Left colon (tissue), 2 donors: ENCODE results near the gene DUOX1. TPM values are rescaled to one million over a fixed set of nuclear protein-coding genes. Genes with fewer than 3 reads are reported as not detected.

ENCODE experiments used
- ATAC-seq: fragments of 200-7000 bp; cut with Tn5 transposase; one replicate; pipeline ENCODE4 v1.9.1; 2020; ENCODE audit warnings: mild to moderate bottlenecking, moderate library complexity
- DNase-seq, 2 donors: peaks; one replicate each; pipeline ENCODE4 v3.0.0-alpha.2; 2020
- intact Hi-C, 2 donors: fragments of 100-400 bp; cut with DNase I in 1 of 2; cut with micrococcal nuclease in 1 of 2; formaldehyde crosslinking; loops; one replicate each; pipeline versions ENCODE4 v1.11.2 to v1.14.0; 2022; cut with DNase I, micrococcal nuclease
- total RNA-seq, 2 donors: library from RNA; stranded (reverse); fragmentation: NEBNext Ultra II Directional; extraction: Animal tissue kit (Norgen Biotek cat#: 25700); gene quantifications; one replicate each; pipeline ENCODE4 v1.2.1, GENCODE V29; 2021
- donor health status: DM: no; HTN: no; CAD: no.
- donor health status: DM: yes; HTN: yes; CAD: no.

Gene DUOX1
- total RNA-seq, 2 donors from 2014 or later = 0.56 to 0.85 TPM

- peak; percentile 69 for ATAC-seq
- DNase-seq = peak; percentile 96
- intact Hi-C loops = loop anchor here in 1 of 2 donors (10.0 kb wide), 1 partner anchor 195 kb away; no protein-coding TSS in a partner anchor
Observed at GRCh38 chr15:45200001-45200798, 70.4 kb downstream of the DUOX1 start.

GRCh38 chr15:45200799-45201556, 71.2 kb downstream of the DUOX1 start:
- intact Hi-C loops = loop anchor here in 1 of 2 donors (10.0 kb wide), 1 partner anchor 194 kb away; no protein-coding TSS in a partner anchor
- ATAC-seq (peak; percentile 42), DNase-seq (peak; percentile 77 to 82)

GRCh38 chr15:45201557-45201859, 71.7 kb downstream of the DUOX1 start:
- ATAC-seq (no peak), DNase-seq (no peak)
- intact Hi-C loops = loop anchor here in 1 of 2 donors (10.0 kb wide), 1 partner anchor 193 kb away; no protein-coding TSS in a partner anchor

- ATAC-seq = no peak
- intact Hi-C loops = loop anchor here in 1 of 2 donors (10.0 kb wide), 1 partner anchor 193 kb away; no protein-coding TSS in a partner anchor
- peak in 1 of 2 donors; percentile 15 for DNase-seq
Observed at GRCh38 chr15:45201869-45202268, 72.1 kb downstream of the DUOX1 start.

- DNase-seq (no peak), ATAC-seq (no peak)
- intact Hi-C loops = loop anchor here in 1 of 2 donors (10.0 kb wide), 1 partner anchor 192 kb away; no protein-coding TSS in a partner anchor
Observed at GRCh38 chr15:45203182-45203581, 73.4 kb downstream of the DUOX1 start.

GRCh38 chr15:45205192-45205591, 75.4 kb downstream of the DUOX1 start:
- DNase-seq (peak; percentile 62 to 75), ATAC-seq (peak; percentile 52)
- intact Hi-C loops = loop anchor here in 1 of 2 donors (5.0 to 10.0 kb wide), 2 partner anchors 48 to 190 kb away; no protein-coding TSS in a partner anchor

GRCh38 chr15:45212493-45212892, 82.7 kb downstream of the DUOX1 start:
- ATAC-seq (no peak), DNase-seq (no peak)
- intact Hi-C loops = loop anchor here in 1 of 2 donors (10.0 kb wide), 1 partner anchor 52 kb away; no protein-coding TSS in a partner anchor

Other genes starting within 250 kb of the DUOX1 start
- gene TERB2, start 173.3 kb upstream of the DUOX1 start, total RNA-seq = not detected
- gene SORD, start 106.8 kb upstream of the DUOX1 start, total RNA-seq = 10 to 100 TPM; 13.2 to 23.3 TPM
- gene DUOX2, start 15.8 kb upstream of the DUOX1 start, total RNA-seq = 10 to 100 TPM in 1 of 2 donors, 1 to 10 TPM in 1; 3.9 to 30.4 TPM
- 1 to 10 TPM; 1.3 to 4.9 TPM for gene DUOXA2, start 15.7 kb upstream of the DUOX1 start, total RNA-seq
- 1 to 10 TPM in 1 of 2 donors, under 1 TPM in 1; 0.67 to 1.6 TPM for gene DUOXA1, start 115 bp upstream of the DUOX1 start, total RNA-seq
- gene SHF, start 58.0 kb downstream of the DUOX1 start, total RNA-seq = 1 to 10 TPM; 5.6 to 8.3 TPM
- gene SLC28A2, start 122.2 kb downstream of the DUOX1 start, total RNA-seq = 10 to 100 TPM; 39.0 to 44.9 TPM
- gene GATM, start 248.6 kb downstream of the DUOX1 start, total RNA-seq = 10 to 100 TPM in 1 of 2 donors, 1 to 10 TPM in 1; 3.5 to 12.0 TPM